K562 (cell line): ENCODE results near the gene LPIN3. TPM values are rescaled to one million over a fixed set of nuclear protein-coding genes. Genes with fewer than 3 reads are reported as not detected.

Experiments
- ATAC-seq: fragments of 200-7000 bp; cut with Tn5 transposase; 3 replicates; pipeline ENCODE4 v1.9.1; 2020; ENCODE audit warnings: moderate library complexity
- BruUV-seq: library from RNA; stranded (reverse); fragments of 400-500 nt; replicated peaks from 2 replicates; lab custom pipeline; 2021; lab: Mats Ljungman, UMichigan
- CTCF ChIA-PET: fragments of 300-600 bp; formaldehyde crosslinking; extraction: SDS; loops from one replicate; lab custom pipeline; 2021; ENCODE audit warnings: low intra/inter-chr PET ratio; lab: Yijun Ruan, JAX
- POLR2A ChIA-PET: fragments of 300-600, 350-650 bp; sonication (Branson Sonifier 250); formaldehyde crosslinking; extraction: SDS; loops from one replicate; lab custom pipeline; 2021; ENCODE audit warnings: antibody characterized with exemption, inconsistent platforms; lab: Yijun Ruan, JAX
- DNase-seq, 4 experiments: peaks; one replicate each; pipeline versions ENCODE4 v3.0.0 to v3.0.0-alpha.2; 2011 to 2018; ENCODE audit warnings: low spot score in 3 of 4, mixed read lengths in 3 of 4; ENCODE audit errors: extremely low read depth in 1 of 4
- FAIRE-seq: peaks from 2 replicates; lab custom pipeline; 2011; peaks lifted over from hg19 to GRCh38; lab: Jason Lieb, UNC
- H2AFZ ChIP-seq: 2 replicates; pipeline ENCODE4 v1.6.0; 2011; ENCODE audit warnings: low read depth, low read length, control low read depth, inconsistent platforms
- H3K27ac ChIP-seq: fragments of 200-600 bp; 3 replicates; pipeline ENCODE4 v1.8.0; 2011; ENCODE audit warnings: low read depth, mild to moderate bottlenecking, control low read depth, inconsistent platforms, low read length, moderate library complexity, mixed read lengths; ENCODE audit errors: extremely low read depth
- H3K27me3 ChIP-seq, 2 experiments: fragments of 300-600 bp in 1 of 2; 2 replicates in 1 of 2; 3 replicates in 1 of 2; pipeline versions ENCODE4 v1.6.0 to v1.8.0; 2011; ENCODE audit warnings: inconsistent platforms in 2 of 2, low read length in 2 of 2, mild to moderate bottlenecking in 1 of 2, mixed read lengths in 1 of 2, moderate library complexity in 1 of 2; ENCODE audit not compliant: control insufficient read depth in 2 of 2, insufficient read depth in 2 of 2
- H3K36me3 ChIP-seq: fragments of 300-600 bp; 3 replicates; pipeline ENCODE4 v1.8.0; 2011; ENCODE audit warnings: mild to moderate bottlenecking, low read length, inconsistent platforms; ENCODE audit not compliant: control insufficient read depth, insufficient read depth
- H3K4me1 ChIP-seq, 2 experiments: fragments of 200-600 bp in 1 of 2; replicated peaks in 1 of 2; 2 replicates in 1 of 2; 3 replicates in 1 of 2; pipeline versions ENCODE4 v1.5.1 to v1.8.0; 2011; ENCODE audit warnings: inconsistent platforms in 2 of 2, low read length in 2 of 2, mild to moderate bottlenecking in 1 of 2, mixed read lengths in 1 of 2, moderate library complexity in 1 of 2; ENCODE audit not compliant: control insufficient read depth in 2 of 2, insufficient read depth in 2 of 2
- H3K4me2 ChIP-seq: 2 replicates; pipeline ENCODE4 v1.6.1; 2011; ENCODE audit warnings: low read length, control low read depth, inconsistent platforms, mixed read lengths; ENCODE audit not compliant: insufficient read depth
- H3K4me3 ChIP-seq: fragments of 200-600 bp; sonication (generic), shearing (Covaris generic); 2 replicates; pipeline ENCODE4 v1.5.1; 2016; ENCODE audit warnings: control low read depth, inconsistent platforms
- H3K79me2 ChIP-seq: fragments of 200-600 bp; 3 replicates; pipeline ENCODE4 v1.8.0; 2011; ENCODE audit warnings: low read length, inconsistent platforms; ENCODE audit not compliant: control insufficient read depth, insufficient read depth
- H3K9ac ChIP-seq, 2 experiments: 2 replicates each; pipeline versions ENCODE4 v1.6.0 to v1.6.1; 2011; ENCODE audit warnings: low read depth in 2 of 2, low read length in 2 of 2, control low read depth in 1 of 2, inconsistent platforms in 1 of 2, mild to moderate bottlenecking in 1 of 2, mixed read lengths in 1 of 2; ENCODE audit not compliant: insufficient read depth in 1 of 2
- H3K9me1 ChIP-seq: one replicate; pipeline ENCODE4 v1.6.0; 2011; ENCODE audit warnings: inconsistent platforms, mild to moderate bottlenecking, low read length, moderate library complexity; ENCODE audit not compliant: control insufficient read depth, insufficient read depth
- H3K9me3 ChIP-seq: replicated peaks from 2 replicates; pipeline ENCODE4 v1.5.1; 2011; ENCODE audit warnings: low read depth, low read length, inconsistent platforms; ENCODE audit not compliant: control insufficient read depth, insufficient read depth
- H4K20me1 ChIP-seq: replicated peaks from 2 replicates; pipeline ENCODE4 v1.6.1; 2011; ENCODE audit warnings: low read length, inconsistent platforms, mixed read lengths; ENCODE audit not compliant: control insufficient read depth, insufficient read depth
- CC2D1A ChIP-seq: fragments of 450-650 bp; IDR thresholded peaks from 2 replicates; pipeline ENCODE4 v1.6.1; 2017; ENCODE audit warnings: mild to moderate bottlenecking
- ETV1 ChIP-seq: fragments of 450-650 bp; conservative IDR thresholded peaks from 2 replicates; pipeline ENCODE4 v1.6.1; 2016; ENCODE audit warnings: missing genetic modification characterization, control low read depth, low read depth, missing compliant biosample characterization
- FIP1L1 ChIP-seq: fragments of 200-400 bp; formaldehyde crosslinking; IDR thresholded peaks from 2 replicates; pipeline ENCODE4 v1.6.1; 2018; ENCODE audit warnings: mild to moderate bottlenecking, low read depth, low read length; ENCODE audit not compliant: poor library complexity, severe bottlenecking
- FOXA1 ChIP-seq: fragments of 450-650 bp; IDR thresholded peaks from 2 replicates; pipeline ENCODE4 v1.6.1; 2016; ENCODE audit warnings: mild to moderate bottlenecking, borderline replicate concordance
- MTA3 ChIP-seq: fragments of 450-650 bp; formaldehyde crosslinking; IDR thresholded peaks from 2 replicates; pipeline ENCODE4 v1.6.1; 2017; ENCODE audit warnings: mild to moderate bottlenecking, borderline replicate concordance
- NFIC ChIP-seq: fragments of 450-650 bp; IDR thresholded peaks from 2 replicates; pipeline ENCODE4 v1.6.1; 2017; ENCODE audit warnings: mild to moderate bottlenecking, inconsistent platforms
- OTX1 ChIP-seq: fragments of 450-650 bp; formaldehyde crosslinking; IDR thresholded peaks from 2 replicates; pipeline ENCODE4 v1.4.0; 2022; ENCODE audit warnings: mild to moderate bottlenecking
- PML ChIP-seq: IDR thresholded peaks from 2 replicates; pipeline ENCODE4 v1.6.1; 2012; ENCODE audit warnings: low read length, inconsistent platforms
- POLR3G ChIP-seq: IDR thresholded peaks from 2 replicates; pipeline ENCODE4 v1.6.1; 2011; ENCODE audit not compliant: insufficient read length, insufficient replicate concordance; ENCODE audit errors: extremely low read depth
- PTBP1 ChIP-seq: fragments of 200-400 bp; formaldehyde crosslinking; IDR thresholded peaks from 2 replicates; pipeline ENCODE4 v1.6.1; 2017; ENCODE audit warnings: low read depth, low read length
- RFX1 ChIP-seq: fragments of 450-650 bp; IDR thresholded peaks from 2 replicates; pipeline ENCODE4 v1.6.1; 2016; ENCODE audit warnings: mild to moderate bottlenecking, moderate library complexity
- SMARCE1 ChIP-seq: fragments of 450-650 bp; IDR thresholded peaks from 2 replicates; pipeline ENCODE4 v1.7.1; 2016; ENCODE audit warnings: mild to moderate bottlenecking
- ZNF589 ChIP-seq: fragments of 200-800 bp; sonication (Bioruptor generic); IDR thresholded peaks from 2 replicates; pipeline ENCODE4 v1.6.1; 2016; ENCODE audit warnings: low read depth, missing genetic modification characterization, missing compliant biosample characterization
- WGBS: fragments of 100-300 bp; shearing (Covaris generic); methylation state at CpG from one replicate; pipeline ENCODE4 v1.1.6; 2016; ENCODE audit warnings: low coverage, mixed read lengths; ENCODE audit not compliant: insufficient coverage; ENCODE audit errors: missing lambda C conversion rate; 5-methylcytosine and 5-hydroxymethylcytosine counted together
- in situ Hi-C: fragments of 300-500 bp; cut with MboI; formaldehyde crosslinking; loops from 4 replicates; pipeline ENCODE4 v1.15.0; 2018; ENCODE audit warnings: inconsistent platforms, mixed read lengths
- intact Hi-C: fragments of 100-400 bp; cut with micrococcal nuclease; formaldehyde crosslinking; loops from 2 replicates; pipeline ENCODE4 v1.14.2; 2022
- polyA plus RNA-seq, 8 experiments: library from polyadenylated mRNA; depleted of rRNA in 4 of 8; stranded (reverse) in 5 of 8; unstranded in 3 of 8; fragments of >200 nt; fragmentation: Nextera tagmentation in 2 of 8; fragmentation: Illumina TruSeq in 1 of 8; extraction: Ambion mirVana in 2 of 8; extraction: Trizol in 1 of 8; gene quantifications; 2 replicates each; pipeline versions ENCODE4 v1.2.1 to v1.2.3, GENCODE V29; 2011 to 2014; ENCODE audit warnings: inconsistent platforms in 1 of 8, missing spikeins in 1 of 8
- total RNA-seq, 7 experiments: library from RNA; depleted of rRNA in 6 of 7; stranded (reverse); fragments of >200 nt in 6 of 7; fragmentation: Illumina TruSeq in 2 of 7; extraction: Trizol in 2 of 7; gene quantifications; 2 replicates each; pipeline versions ENCODE4 v1.2.1 to v1.2.3, GENCODE V29; 2011 to 2021; ENCODE audit warnings: low replicate concordance in 1 of 7
- TF ChIP-seq, protein P1 (sequence below): fragments of 250-450 bp; sonication (Bioruptor Pico); IDR thresholded peaks from 2 replicates; pipeline ENCODE4 v1.8.0; 2021; ENCODE audit warnings: moderate library complexity, mild to moderate bottlenecking, inconsistent platforms
- TF ChIP-seq, protein P2 (sequence below), 2 experiments: fragments of 250-450 bp in 1 of 2; fragments of 450-650 bp in 1 of 2; sonication (Bioruptor Pico) in 1 of 2; IDR thresholded peaks; 2 replicates each; pipeline versions ENCODE4 v1.6.1 to v1.8.0; 2016 to 2021; ENCODE audit warnings: mild to moderate bottlenecking in 2 of 2, moderate library complexity in 2 of 2, missing compliant biosample characterization in 1 of 2, missing genetic modification characterization in 1 of 2
- TF ChIP-seq, protein P3 (sequence below), 3 experiments: IDR thresholded peaks in 2 of 3; conservative IDR thresholded peaks in 1 of 3; 2 replicates each; pipeline ENCODE4 v1.5.1; 2011 to 2012; ENCODE audit warnings: low read length in 3 of 3, mild to moderate bottlenecking in 3 of 3, control low read depth in 2 of 3, improper control_type of control experiment in 1 of 3, inconsistent platforms in 1 of 3, low read depth in 1 of 3, mixed read lengths in 1 of 3, moderate library complexity in 1 of 3; ENCODE audit not compliant: insufficient read depth in 2 of 3
- TF ChIP-seq, protein P4 (sequence below): fragments of 250-450 bp; sonication (Bioruptor Pico); IDR thresholded peaks from 2 replicates; pipeline ENCODE4 v1.5.1; 2021; ENCODE audit warnings: mild to moderate bottlenecking

LPIN3 gene
- total and polyA plus RNA-seq, 9 of the 15 experiments (the other 6 are each of a cell fraction or from before 2014, with no cell fraction given), result 2.2 to 10.4 (median 5.9) TPM

DNA sequence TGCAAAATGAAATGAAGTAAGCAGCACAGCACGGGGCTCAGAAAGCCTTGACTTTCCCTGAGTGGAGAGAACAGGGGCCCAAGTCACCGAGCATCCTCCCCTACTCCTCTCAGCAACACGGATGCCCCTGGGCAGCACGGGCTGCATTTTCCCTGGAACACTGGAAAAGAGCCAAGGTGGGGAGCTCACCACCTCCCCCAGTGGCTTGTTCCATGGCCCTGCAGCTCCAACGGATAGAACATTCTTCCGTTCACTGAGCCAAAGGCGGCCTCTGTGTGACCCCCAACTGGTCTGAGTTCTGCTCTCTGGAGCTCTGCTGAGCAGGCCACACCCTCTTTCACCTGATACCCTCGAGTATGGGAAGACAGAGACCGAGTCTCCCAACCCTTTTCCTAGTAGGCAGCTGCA is 46.8 kb downstream of the LPIN3 start:
- intact Hi-C loops, result no loop called here
- no peaks in the 10 kb centered on the region for H3K9me1 ChIP-seq
- no peaks in the 10 kb centered on the region for H3K36me3 ChIP-seq

More for the DNA sequence above, 46.8 kb downstream of the LPIN3 start:
- in situ Hi-C loops, result no loop called here
- no peak overlapping the region for H3K9ac ChIP-seq
- no peaks in the 10 kb centered on the region for H3K79me2 ChIP-seq
- no peak for TF ChIP-seq ETV1 (tag)
- TF ChIP-seq, protein P1, sequence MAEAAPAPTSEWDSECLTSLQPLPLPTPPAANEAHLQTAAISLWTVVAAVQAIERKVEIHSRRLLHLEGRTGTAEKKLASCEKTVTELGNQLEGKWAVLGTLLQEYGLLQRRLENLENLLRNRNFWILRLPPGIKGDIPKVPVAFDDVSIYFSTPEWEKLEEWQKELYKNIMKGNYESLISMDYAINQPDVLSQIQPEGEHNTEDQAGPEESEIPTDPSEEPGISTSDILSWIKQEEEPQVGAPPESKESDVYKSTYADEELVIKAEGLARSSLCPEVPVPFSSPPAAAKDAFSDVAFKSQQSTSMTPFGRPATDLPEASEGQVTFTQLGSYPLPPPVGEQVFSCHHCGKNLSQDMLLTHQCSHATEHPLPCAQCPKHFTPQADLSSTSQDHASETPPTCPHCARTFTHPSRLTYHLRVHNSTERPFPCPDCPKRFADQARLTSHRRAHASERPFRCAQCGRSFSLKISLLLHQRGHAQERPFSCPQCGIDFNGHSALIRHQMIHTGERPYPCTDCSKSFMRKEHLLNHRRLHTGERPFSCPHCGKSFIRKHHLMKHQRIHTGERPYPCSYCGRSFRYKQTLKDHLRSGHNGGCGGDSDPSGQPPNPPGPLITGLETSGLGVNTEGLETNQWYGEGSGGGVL (CRISPR knock-in tag), result no peak
- no peak for TF ChIP-seq PML
- no peak for TF ChIP-seq FIP1L1
- TF ChIP-seq, protein P2, sequence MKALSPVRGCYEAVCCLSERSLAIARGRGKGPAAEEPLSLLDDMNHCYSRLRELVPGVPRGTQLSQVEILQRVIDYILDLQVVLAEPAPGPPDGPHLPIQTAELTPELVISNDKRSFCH (CRISPR knock-in tag; IDR thresholded peaks at IDR 0.05), result no peak
- TF ChIP-seq, protein P2 (tag; IDR thresholded peaks at IDR 0.05), result no peak
- TF ChIP-seq, protein P3, sequence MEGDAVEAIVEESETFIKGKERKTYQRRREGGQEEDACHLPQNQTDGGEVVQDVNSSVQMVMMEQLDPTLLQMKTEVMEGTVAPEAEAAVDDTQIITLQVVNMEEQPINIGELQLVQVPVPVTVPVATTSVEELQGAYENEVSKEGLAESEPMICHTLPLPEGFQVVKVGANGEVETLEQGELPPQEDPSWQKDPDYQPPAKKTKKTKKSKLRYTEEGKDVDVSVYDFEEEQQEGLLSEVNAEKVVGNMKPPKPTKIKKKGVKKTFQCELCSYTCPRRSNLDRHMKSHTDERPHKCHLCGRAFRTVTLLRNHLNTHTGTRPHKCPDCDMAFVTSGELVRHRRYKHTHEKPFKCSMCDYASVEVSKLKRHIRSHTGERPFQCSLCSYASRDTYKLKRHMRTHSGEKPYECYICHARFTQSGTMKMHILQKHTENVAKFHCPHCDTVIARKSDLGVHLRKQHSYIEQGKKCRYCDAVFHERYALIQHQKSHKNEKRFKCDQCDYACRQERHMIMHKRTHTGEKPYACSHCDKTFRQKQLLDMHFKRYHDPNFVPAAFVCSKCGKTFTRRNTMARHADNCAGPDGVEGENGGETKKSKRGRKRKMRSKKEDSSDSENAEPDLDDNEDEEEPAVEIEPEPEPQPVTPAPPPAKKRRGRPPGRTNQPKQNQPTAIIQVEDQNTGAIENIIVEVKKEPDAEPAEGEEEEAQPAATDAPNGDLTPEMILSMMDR (IDR thresholded peaks at IDR 0.05 in 2 of 3, conservative IDR thresholded peaks at IDR 0.05 in 1 of 3; ENCODE audit: insufficient read depth in 2 of 3, low read depth in 1 of 3, low read length in 3 of 3), result peak in 2 of 3 experiments; percentile 11 to 22; a peak in 1 of 6 replicates
- TF ChIP-seq RFX1, result no peak
- TF ChIP-seq, protein P4, sequence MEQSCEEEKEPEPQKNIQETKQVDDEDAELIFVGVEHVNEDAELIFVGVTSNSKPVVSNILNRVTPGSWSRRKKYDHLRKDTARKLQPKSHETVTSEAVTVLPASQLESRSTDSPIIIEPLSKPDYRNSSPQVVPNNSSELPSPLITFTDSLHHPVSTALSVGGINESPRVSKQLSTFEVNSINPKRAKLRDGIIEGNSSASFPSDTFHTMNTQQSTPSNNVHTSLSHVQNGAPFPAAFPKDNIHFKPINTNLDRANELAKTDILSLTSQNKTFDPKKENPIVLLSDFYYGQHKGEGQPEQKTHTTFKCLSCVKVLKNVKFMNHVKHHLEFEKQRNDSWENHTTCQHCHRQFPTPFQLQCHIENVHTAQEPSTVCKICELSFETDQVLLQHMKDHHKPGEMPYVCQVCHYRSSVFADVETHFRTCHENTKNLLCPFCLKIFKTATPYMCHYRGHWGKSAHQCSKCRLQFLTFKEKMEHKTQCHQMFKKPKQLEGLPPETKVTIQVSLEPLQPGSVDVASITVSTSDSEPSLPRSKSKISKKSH, result no peak
- TF ChIP-seq SMARCE1, result no peak
- TF ChIP-seq OTX1 (CRISPR knock-in tag), result no peak
- no peak for TF ChIP-seq CC2D1A
- TF ChIP-seq POLR3G, result no peak
- peak; percentile 78 for TF ChIP-seq NFIC
- no peak for TF ChIP-seq MTA3
- no peak for TF ChIP-seq PTBP1
- TF ChIP-seq ZNF589 (CRISPR knock-in tag), result no peak
- no peak for TF ChIP-seq FOXA1
- H3K4me2 ChIP-seq, result no peak overlapping the region
- peaks cover 10 to 11% of the 10 kb centered on the region in 2 experiments; a peak in 4 of 5 replicates for H3K27me3 ChIP-seq
- no TSS peak for BruUV-seq
- H2AFZ ChIP-seq, result no peak overlapping the region
- H3K4me3 ChIP-seq, result no peak overlapping the region
- peak in 3 of 4 experiments; percentile 34 to 47 (median 39) for DNase-seq
- under 1% methylated on average over 8 of the region's 9 CpGs for WGBS
- ChIA-PET POLR2A (interaction anchor here (0.8 kb wide), 1 partner anchor 25 kb away, joined by 3 read pairs; no protein-coding TSS in a partner anchor), CTCF (no interaction called here)
- no peaks in the 10 kb centered on the region for H4K20me1 ChIP-seq
- H3K4me1 ChIP-seq, result peaks cover 2 to 3% of the 10 kb centered on the region in 2 experiments; a peak in 2 of 5 replicates
- ATAC-seq, result peak; percentile 81
- H3K27ac ChIP-seq, result no peak overlapping the region
- FAIRE-seq, result no peak
- no peaks in the 10 kb centered on the region for H3K9me3 ChIP-seq
